ENCODE measurements around the gene HOXA5. TPM values are rescaled to one million over a fixed set of nuclear protein-coding genes. Genes with fewer than 3 reads are reported as not detected.

Gene HOXA5
- total and polyA plus RNA-seq, 8 donors: 2.9 to 53.1 (median 10.7) TPM

GRCh38 chr7:27161721-27162560 lies 18.5 kb upstream of the HOXA5 start:
- Histone ChIP-seq H3K36me3 (no peaks in the 10 kb centered on the region), H3K4me3 (peak overlapping the region in 3 of 4 donors; percentile 58 to 67 (median 61)), H3K27ac (peak overlapping the region in 1 of 5 donors; percentile 99), H3K9me3 (peaks cover 0 to 21% (median 9%) of the 10 kb centered on the region in 4 donors), H3K4me1 (peaks cover 16 to 56% (median 47%) of the 10 kb centered on the region in 4 donors), H3K27me3 (peaks cover 34 to 100% (median 91%) of the 10 kb centered on the region in 3 donors)
- DNase-seq: no peak
- 28 to 44% (median 37%) methylated on average over 19 to 30 of the region's 30 CpGs for WGBS, 5 donors
- intact Hi-C loops (cut with DNase I; ENCODE audit: low total_unique reads): loop anchor here (5.0 kb wide), 2 partner anchors 480 to 795 kb away; no protein-coding TSS in a partner anchor
- TF ChIP-seq EP300 (IDR thresholded peaks at IDR 0.05): no peak
- TF ChIP-seq POLR2AphosphoS5 (IDR thresholded peaks at IDR 0.05): no peak
- TF ChIP-seq POLR2A (IDR thresholded peaks at IDR 0.05): no peak
- TF ChIP-seq, protein P1, sequence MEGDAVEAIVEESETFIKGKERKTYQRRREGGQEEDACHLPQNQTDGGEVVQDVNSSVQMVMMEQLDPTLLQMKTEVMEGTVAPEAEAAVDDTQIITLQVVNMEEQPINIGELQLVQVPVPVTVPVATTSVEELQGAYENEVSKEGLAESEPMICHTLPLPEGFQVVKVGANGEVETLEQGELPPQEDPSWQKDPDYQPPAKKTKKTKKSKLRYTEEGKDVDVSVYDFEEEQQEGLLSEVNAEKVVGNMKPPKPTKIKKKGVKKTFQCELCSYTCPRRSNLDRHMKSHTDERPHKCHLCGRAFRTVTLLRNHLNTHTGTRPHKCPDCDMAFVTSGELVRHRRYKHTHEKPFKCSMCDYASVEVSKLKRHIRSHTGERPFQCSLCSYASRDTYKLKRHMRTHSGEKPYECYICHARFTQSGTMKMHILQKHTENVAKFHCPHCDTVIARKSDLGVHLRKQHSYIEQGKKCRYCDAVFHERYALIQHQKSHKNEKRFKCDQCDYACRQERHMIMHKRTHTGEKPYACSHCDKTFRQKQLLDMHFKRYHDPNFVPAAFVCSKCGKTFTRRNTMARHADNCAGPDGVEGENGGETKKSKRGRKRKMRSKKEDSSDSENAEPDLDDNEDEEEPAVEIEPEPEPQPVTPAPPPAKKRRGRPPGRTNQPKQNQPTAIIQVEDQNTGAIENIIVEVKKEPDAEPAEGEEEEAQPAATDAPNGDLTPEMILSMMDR (IDR thresholded peaks at IDR 0.05): no peak

GRCh38 chr7:27161214-27161720 lies 17.8 kb upstream of the HOXA5 start:
- WGBS, 5 donors: 6 to 14% (median 10%) methylated on average over 23 to 27 of the region's 27 CpGs
- Histone ChIP-seq H3K9me3 (peaks cover 0 to 19% (median 6%) of the 10 kb centered on the region in 4 donors), H3K27ac (peak overlapping the region in 1 of 5 donors; percentile 99), H3K27me3 (peaks cover 27 to 100% (median 91%) of the 10 kb centered on the region in 3 donors), H3K4me1 (peaks cover 16 to 56% (median 47%) of the 10 kb centered on the region in 4 donors), H3K4me3 (peak overlapping the region; percentile 54 to 67 (median 60)), H3K36me3 (no peaks in the 10 kb centered on the region)
- intact Hi-C loops (cut with DNase I; ENCODE audit: low total_unique reads): loop anchor here (5.0 kb wide), 2 partner anchors 479 to 794 kb away; no protein-coding TSS in a partner anchor
- TF ChIP-seq, protein P1 (IDR thresholded peaks at IDR 0.05): peak in 1 of 7 experiments; percentile 46
- TF ChIP-seq POLR2A (IDR thresholded peaks at IDR 0.05) (no peak), EP300 (IDR thresholded peaks at IDR 0.05) (no peak), POLR2AphosphoS5 (IDR thresholded peaks at IDR 0.05) (no peak)
- peak in 1 of 2 donors; percentile 28 for DNase-seq

DNA sequence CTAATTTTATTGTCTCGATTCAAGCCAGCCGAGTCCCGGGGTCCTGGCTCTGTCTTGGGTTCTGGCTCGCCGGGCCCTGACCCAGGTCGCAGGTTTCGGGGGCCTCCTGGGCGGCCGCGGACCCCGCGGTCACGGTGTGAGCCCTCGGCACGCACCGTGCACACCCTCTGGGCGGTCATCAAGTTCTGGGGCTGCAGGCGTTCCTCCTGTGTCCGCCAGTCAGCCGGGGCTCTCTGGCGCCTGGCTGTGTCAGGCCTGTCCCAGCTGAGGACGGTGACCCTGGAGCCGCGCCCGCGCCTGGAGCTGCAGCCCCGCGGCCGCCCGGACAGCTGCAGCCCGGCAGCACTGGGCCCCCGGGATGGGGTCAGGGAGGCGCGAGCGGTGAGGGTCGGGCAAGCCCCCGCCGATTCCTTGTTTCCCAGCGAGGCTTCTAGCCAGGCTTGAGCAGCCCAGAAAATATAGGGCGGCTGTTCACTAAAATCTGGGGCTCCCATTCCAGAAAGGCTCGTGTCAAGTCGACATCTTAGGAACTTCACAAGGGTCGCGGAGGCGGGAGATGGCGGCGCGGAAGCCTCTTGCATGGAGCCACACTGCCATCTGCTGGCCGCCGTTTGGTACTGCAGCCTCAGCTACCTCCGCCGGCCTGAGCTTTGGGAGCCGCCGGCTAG lies 17.2 kb upstream of the HOXA5 start:
- intact Hi-C loops (cut with DNase I; ENCODE audit: low total_unique reads): loop anchor here (5.0 kb wide), 2 partner anchors 478 to 793 kb away; no protein-coding TSS in a partner anchor
- H3K27me3 ChIP-seq: peaks cover 26 to 100% (median 91%) of the 10 kb centered on the region in 3 donors

More for the DNA sequence above, 17.2 kb upstream of the HOXA5 start:
- Histone ChIP-seq H3K9me3 (peaks cover 0 to 13% (median 3%) of the 10 kb centered on the region in 4 donors), H3K27ac (peak overlapping the region in 2 of 5 donors; percentile 34 to 99), H3K4me1 (peaks cover 16 to 56% (median 49%) of the 10 kb centered on the region in 4 donors), H3K36me3 (no peaks in the 10 kb centered on the region), H3K4me3 (peak overlapping the region; percentile 54 to 67 (median 60))
- TF ChIP-seq POLR2A (IDR thresholded peaks at IDR 0.05) (no peak), EP300 (IDR thresholded peaks at IDR 0.05) (no peak), POLR2AphosphoS5 (IDR thresholded peaks at IDR 0.05) (peak in 1 of 3 donors; percentile 38)
- TF ChIP-seq, protein P1 (IDR thresholded peaks at IDR 0.05): peak in 6 of 7 experiments; percentile 70 to 100 (median 98)
- peak; percentile 88 to 95 for DNase-seq
- WGBS, 5 donors: 1 to 7% (median 3%) methylated on average over 19 to 54 of the region's 54 CpGs
